HG03354 (cell line): ENCODE measurements around the gene CAPN5.
"Not testable (repeated sequence)": the region's sequence is repeated elsewhere in the genome, so short reads cannot be mapped to it uniquely, and the experiment has no call there.

Experiments
- ATAC-seq: cut with Tn5 transposase; IDR thresholded peaks from one replicate; pipeline ENCODE4 v1.9.1; 2021; ENCODE audit warnings: mild to moderate bottlenecking; ENCODE audit not compliant: unreplicated experiment, poor library complexity, severe bottlenecking

Gene CAPN5

DNA sequence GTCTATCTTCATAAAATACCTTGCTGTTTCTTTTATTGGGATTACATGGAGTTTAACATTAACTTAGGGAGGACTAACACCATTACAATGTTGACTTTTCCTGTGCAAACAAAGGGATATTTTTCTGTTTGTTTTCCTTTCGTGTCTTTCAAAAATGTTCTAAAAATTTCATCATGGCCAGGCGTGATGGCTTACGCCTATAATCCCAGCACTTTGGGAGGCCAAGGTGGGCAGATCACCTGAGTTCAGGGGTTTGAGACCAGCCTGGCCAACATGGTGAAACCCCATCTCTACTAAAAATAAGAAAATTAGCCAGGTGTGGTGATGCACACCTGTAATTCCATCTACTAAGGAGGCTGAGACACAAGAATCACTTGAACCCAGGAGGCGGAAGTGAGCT lies 5.5 kb upstream of the CAPN5 start:
- not testable (repeated sequence) for ATAC-seq

DNA sequence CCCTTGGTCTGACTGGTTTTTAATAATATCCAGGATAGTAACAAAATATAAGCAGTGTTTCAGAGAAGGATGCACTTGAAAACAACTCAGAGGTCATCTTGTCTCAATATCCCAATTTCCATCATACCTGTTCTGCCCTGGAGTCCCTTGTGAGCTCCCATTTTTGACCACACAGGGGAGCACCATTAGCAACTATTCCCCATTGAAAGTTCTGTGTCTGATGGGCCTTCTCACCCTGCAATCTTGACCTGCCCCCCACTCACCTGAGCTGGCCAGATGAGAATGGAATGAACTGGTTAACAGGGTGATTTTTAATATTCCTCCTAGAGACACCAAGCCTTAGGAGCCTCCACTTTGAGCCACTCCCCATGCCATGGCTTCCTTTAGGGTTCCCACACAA lies 3.8 kb upstream of the CAPN5 start:
- no peak for ATAC-seq

DNA sequence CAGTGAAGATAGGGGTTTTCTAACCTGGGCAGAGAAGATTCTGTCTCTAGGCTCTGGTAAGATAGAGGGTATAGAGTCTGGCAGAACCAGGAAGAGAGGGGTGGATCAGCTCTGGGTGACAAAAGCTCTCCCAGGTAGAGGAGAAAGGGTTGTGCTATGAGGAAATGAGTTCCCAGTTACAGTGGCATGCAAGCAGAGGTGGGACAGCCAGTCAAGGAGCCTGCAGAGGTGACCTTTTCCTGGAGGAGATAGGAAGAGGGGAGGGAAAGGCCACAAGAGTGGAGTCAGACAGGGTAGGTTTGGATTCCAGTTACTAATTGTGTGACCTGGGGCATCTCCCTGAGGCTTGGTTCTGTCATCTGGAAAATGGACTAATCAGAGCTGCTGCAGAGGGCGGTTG lies 3.4 kb upstream of the CAPN5 start:
- no peak for ATAC-seq

DNA sequence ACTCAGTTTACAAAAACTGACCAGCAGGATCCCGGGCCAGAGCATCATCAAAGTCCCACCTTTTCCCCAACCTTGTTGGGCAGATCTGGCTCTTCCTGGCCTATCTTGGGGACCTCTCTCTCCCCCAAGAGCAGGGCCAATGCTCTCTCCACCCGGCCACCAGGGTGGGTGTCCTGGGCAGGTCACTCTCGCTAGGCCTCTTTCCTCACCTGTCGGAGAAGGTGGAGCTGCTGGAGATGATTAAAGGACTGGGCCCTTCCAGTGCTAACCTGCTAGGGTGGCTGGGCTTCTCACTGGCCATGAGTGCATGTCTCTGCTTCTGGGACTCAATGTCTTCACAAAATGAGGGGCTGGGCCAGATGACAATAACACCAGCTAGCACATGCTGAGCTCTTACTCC lies 2.9 kb upstream of the CAPN5 start:
- ATAC-seq = no peak

DNA sequence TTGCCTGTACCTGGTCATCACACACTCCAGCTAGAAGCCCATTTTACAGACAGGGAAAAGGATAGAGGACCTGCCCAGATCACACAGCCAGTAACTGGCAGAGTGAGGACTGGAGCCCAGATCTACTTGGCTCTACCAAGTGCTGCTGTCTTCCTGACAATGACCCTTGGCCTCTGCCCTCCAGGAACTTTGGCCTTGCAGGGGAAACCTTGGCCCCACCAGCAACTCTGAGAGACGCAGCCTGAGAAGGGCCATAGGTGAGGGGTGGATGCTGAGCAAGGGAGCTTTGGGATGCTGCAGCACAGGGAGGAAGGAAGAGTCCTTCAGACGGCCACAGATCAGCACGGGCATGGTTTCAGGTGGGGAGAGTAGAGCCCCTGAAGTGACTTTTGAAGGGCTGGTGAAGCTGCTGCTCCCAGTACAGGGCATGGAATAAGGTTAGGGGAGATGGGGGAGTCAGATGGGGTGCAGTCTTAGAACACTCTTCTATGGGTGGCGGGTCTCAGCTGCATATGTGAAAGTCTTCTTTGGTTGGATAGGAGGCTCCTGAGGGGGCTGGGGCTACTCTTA lies 2.0 kb upstream of the CAPN5 start:
- ATAC-seq = no peak

DNA sequence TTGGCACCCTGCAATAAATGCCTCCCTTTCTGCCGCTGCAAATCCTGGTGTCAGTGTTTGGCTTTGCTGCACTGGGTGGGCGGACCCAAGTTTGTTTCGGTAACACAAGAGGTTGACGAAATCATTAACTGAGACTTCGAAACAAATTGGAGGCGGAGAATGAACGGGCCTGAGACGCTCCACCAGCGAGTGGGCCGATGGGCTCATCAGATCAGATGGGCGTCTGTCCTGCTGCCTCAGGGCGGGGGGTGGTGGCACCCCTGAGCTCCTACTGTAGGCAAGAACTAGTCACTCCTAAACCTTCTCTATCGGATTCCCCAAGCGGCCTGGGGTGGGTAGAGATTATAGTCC lies 918 bp upstream of the CAPN5 start:
- ATAC-seq = no peak

DNA sequence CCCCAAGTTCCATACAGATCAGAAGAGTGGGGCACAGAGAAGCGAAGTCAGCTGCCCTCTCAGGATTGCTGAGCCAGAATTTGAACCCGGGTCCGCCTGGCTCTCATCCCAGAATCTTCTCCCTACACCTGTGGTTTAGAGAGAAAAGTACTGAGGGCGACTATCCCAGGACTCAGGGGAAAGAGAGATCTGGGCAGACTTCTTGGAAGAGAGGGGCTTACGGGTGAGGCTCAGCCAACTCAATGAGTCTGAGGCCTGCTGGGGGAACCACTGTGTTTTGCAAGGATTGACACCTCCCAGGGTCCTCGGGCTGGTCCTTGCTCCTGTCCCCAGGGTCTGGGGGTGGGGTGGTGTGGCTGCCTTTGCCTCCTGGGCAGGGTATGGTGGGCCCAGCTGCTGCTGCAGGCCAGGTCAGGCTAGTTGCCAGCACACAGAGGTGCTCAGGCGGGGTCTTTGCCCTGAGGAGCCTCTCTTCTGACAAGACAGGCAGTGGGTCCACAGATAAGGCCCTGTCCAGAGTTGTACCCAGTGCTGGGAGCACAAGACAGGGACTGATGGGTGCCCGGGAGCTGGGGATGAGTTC lies 1.2 kb downstream of the CAPN5 start:
- no peak for ATAC-seq

DNA sequence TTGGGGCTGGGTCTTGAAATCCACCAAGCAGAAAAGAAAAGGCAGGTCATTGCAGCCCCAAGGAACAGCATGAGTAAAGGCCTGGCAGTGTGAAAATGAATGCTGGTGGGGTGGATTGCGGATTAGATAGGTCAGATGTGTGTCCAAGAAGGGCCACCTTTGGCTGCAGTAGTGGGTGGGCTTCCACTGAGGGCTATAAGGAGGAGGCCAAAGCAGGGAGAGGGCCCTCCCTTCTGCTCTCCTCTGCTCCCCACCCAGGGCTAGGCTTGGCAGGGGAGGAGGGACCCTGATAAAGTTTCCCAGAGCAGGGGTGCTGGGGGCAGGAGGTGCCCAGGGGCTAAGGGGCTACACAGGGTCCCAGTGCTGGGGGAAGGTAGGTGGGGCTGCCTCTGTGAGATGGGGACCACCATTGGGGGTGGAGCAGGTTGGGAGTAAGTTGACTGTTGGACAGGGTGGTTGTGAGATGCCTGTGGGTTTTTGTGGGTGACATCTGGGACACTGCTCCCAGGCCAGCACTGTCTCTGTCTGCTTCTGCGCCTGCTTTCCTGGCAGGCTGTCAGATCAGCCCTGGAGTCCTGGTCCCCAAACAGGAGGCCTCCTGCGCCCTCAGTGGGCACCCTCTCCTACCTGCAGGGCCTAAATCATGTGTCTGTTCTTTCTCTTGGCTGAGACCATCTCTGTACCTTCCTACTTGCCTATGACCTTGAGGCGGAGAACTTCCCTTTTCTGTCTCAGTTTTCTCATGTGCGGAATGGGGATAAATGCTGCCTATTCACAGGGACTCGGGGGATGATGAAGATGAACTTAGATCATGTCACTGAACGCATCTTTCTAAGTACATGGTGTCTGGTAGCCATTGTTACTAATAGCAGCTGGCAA lies 1.9 kb downstream of the CAPN5 start:
- no peak for ATAC-seq

DNA sequence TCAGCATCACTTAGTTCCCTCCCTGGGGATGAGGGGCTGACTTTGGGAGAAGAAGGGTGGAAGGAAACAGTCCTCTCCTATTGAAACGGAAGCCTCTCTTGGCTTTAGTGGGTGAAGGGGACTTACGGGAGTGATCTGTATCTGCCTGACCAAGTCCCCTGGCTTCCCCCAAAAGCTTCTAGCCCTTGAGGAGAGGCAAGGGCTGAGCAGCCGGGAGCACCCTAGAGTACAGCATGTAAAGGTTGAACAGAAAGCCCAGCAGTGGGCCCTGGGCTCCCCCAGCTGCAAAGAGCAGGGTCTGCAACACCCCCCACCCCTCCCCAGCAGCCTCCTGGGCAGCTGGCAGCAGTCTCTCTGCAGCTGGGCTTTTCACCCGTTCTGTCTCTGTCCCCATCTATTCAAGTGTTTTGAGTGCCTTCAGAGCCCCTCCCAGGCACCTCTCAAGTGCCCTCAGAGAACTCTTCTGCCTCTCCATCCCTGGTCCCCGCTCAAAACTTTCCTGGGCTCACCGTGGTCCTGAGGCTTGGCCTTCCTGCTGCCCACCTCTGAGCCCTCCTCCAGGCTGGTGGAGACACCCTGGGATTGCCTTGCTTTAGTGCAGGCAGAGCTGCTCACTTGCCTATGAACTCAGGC lies 2.7 kb downstream of the CAPN5 start:
- no peak for ATAC-seq

DNA sequence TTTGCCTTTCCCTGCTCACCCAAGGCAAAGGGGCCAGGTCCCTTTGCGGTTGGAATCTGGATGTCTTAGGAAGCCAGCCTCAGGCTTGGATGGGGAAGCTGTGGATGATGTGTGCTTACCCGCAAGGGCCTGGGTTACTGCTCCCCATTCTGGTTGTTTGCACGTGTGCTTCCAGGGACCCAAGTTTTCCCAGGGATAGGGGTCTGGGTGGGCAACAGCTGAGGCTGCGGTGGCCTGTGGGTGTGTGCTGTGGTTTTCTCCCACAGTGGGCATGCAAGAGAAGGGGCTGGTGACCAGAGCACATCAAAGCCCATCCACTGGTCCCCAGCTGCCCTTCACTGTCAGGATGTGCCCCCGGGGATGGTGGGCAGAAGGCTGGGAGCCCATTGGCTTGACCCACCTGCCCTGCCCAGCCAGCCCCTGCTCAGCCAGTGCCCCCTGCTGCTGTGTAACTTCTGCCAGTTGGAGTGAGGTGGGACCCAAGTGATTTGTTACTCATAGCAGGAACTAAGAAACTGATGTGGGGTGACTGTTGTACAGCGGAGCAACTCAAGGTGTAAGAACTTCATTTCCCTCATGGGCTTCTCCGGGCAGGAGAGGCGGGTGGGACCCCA lies 3.3 kb downstream of the CAPN5 start:
- no peak for ATAC-seq

DNA sequence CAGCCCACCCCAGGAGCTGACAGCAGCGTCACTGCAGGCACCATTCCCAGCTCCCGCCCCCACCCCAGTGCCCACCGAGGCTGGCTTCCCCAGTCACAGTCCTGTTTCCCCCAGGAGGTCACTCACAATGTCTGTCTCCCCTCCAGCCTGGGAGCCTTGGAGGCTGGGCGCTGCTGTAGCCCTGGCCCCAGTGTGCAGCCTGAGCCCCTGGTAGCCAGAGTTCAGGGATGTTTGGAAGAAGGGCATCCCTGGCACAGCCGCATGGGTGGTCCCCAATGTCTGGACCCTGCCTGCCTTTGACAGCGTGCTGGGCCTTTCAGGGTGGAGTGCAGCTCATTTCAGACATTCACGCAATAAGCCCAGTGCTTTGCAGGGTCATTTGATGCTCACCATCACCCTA lies 4.3 kb downstream of the CAPN5 start:
- ATAC-seq = no peak

DNA sequence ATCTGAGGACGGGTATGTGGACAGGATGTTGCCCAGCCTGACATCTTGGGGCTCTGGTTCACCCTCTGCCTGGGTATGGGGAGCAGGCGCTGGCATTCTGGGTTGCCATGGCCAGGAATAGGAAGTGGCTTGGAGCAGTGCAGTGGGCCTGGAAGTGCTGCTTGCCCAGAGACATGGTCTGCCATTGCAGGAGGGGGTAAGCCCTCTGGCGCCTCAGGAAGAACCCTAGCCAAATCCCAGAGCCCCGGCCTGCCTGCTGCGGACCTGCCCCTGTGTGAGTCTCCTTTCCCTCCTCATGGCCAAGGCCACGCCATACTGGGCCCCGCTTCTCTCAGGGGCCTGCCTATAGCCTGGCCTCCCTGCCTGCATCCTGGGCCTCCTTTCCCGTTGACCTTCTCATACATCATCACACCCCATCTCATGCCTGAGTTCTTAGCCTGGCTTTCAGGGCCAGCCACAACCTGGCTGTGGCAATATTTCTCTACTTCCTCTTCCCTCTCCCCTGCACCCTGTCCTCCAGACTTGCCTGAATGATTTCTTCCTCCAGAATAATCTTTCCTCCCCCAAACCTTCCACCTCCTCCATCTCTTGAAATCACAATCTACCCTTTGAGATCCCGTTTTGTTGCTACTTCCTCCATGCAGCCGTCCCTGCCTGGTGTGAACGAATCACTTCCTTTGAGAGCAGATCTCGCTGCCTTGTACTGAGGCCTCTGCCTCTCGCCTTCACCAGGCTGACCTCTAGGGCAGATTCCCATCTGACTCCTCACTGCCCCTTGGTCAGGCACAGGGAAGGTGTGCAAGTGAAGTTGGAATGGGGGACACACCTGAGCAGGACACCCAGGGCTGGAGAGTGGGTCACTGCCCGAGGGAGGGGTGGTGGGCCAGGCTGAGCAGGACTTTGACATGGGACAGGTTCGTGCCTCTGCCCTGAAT lies 5.2 kb downstream of the CAPN5 start:
- ATAC-seq = no peak

DNA sequence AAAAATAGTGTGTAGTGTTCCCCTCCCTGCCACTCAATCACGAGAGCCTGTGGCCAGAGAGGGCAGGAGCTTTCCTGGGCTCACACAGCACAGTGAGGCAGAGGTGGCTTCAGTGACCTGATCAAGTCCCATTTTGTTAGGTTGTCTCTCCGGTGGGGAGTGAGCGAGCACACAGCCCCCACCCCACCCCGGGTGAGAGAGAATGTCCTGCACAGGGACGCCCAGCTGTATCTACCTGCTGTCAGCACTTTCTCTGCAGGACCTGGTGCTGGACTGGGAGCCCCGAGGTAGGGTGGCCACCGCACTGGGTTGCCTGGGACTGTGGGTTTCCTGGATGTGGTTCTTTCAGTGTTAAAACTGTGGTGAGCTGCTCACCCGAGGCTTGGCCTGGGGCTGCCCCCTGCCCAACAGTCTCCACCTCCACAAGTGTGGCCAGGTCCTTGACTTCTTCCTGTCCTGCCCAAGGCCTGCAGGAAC lies 6.1 kb downstream of the CAPN5 start:
- no peak for ATAC-seq

DNA sequence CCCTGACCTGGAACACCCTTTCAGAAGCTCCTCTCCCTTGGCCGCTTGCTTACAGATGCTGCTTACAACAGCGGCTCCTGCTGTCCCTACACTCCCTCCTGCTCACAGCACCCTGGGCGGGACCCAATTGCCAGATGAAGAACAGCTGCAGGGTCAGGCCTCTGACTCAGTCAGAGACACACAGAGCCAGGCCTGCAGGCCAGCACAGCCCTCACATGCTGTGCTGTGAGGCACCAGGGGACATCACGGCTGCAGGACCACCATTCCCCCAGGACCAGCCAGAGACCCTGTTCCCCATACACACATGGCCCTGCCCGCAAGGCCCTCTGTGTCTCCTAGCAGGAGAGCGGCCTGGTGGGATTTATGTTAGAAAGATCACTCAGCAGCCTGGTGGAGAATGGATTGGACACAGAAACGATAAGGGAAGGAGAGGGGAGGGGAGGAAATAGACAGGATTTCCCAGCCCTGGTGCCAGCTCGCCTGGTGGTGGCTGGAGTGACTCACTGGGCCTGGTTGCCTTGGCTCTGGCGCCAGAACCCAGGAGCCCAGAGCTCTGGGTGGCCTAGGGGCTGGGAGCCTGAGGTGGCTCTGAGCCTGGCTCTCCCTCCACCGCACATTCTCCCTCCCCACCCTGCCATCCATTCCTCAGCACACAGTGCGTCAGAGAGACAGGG lies 6.7 kb downstream of the CAPN5 start:
- no peak for ATAC-seq

DNA sequence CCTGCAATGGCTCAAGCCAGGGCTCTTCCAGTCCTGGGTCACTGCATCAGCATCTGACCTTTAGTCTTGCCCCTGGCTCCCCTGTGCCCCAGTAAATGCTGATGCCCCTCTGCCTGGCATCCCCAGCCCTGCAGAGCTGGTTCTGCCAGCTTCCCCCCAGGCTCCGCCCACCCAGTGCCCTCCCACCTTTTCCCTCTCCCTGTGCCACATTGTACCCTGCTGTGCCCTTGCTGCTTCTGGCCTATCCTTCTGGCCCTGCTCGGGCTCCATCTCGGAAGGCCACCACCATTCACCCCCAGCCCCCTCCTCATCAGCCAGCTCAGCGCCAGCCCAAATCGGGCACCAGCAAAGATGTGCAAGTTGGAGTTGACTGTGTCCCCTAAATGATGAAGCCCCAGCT lies 7.4 kb downstream of the CAPN5 start:
- ATAC-seq = no peak

DNA sequence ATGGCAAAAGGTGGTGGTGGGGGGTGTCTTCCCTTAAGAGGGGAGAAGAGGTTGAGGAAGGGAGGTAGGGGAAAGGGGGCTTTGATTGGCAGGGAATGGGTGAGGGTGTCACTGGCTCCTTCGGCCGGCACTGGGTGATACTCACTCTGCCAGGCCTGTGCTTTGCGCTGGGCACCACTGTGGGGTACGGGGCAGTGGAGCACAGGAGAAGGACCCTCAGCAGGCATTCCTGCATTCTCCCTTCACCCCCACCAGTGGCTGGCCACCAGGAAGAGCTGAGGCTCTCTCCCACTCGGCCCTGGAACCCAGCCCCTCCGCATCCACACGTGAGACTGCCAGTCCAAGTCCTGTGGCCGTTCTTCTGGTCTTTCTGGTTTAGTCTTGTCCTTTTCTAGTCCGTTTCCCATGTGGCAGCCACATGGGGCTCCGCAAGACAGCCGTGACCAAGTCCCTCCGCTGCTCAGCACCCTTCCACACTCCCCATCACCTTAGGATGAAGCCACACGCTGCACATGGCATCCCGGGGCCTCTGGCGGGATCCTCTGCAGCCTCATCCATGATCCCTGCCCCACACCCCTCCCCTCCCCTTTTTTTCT lies 8.0 kb downstream of the CAPN5 start:
- no peak for ATAC-seq

DNA sequence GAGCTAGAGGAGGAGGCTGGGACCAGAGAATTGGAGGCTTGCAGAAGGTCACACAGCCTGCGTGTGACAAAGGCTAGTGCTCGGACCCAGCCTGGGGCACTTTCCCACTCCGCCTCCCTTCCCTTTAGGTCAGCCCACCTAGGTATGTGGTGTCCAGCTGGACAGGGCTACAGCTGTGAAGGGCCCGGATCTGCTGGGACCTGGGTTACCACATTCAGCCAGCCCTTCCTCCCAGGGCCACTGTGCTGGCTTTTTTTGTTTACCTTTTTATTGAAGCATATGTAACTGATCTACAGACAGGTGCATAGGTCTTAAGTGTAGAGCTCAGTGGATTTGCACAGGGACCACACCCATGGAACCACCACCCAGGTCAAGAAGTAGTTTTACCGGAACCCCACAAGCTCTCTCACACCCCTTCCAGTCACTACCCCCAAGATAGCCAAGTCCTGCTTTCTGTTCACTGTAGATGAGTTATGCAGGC lies 8.7 kb downstream of the CAPN5 start:
- no peak for ATAC-seq

DNA sequence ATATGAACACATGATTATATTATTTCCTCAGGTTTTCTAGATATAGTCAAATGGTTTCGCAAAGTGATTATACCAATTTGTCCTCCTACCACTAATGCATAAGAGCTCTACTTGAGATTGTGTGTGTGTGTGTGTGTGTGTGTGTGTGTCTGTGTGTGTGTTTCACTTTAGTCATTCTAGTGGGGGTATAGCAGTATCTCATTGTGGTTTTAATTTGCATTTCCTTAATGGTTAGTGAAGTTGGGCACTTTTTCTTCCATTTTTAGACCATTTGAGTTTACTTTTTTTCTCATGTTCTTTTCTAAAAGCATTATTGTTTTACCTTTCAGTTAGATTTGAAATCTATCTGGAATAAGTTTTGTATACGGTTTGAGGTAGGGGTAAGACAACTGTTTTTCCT lies 12.9 kb downstream of the CAPN5 start:
- no peak for ATAC-seq
